CD4-positive, alpha-beta memory T cell (primary cell): Measurements from ENCODE around the gene MPO. TPM values are rescaled to one million over a fixed set of nuclear protein-coding genes. Genes with fewer than 3 reads are reported as not detected.
A peak's percentile ranks its signal among the peaks of the same experiment; 100 is the strongest.

Source experiments
- CTCF ChIA-PET: fragments of 350-600 bp; sonication (Branson Sonifier 250); formaldehyde crosslinking; loops from one replicate; lab custom pipeline; 2021; ENCODE audit warnings: inconsistent platforms; ENCODE audit not compliant: partially characterized antibody; lab: Charles Lee
- POLR2A ChIA-PET: fragments of 350-600 bp; sonication (Branson Sonifier 250); formaldehyde crosslinking; loops from one replicate; lab custom pipeline; 2021; ENCODE audit not compliant: partially characterized antibody; lab: Charles Lee
- DNase-seq, 5 donors: peaks; one replicate each; pipeline versions ENCODE4 v3.0.0 to v3.0.0-alpha.2; 2020 to 2022; ENCODE audit warnings: mixed read lengths in 1 of 5
- H3K27ac ChIP-seq: one replicate; pipeline ENCODE4 v1.7.0; 2013; ENCODE audit warnings: low read depth, low read length
- H3K27me3 ChIP-seq: 2 replicates; pipeline ENCODE4 v1.7.0; 2013; ENCODE audit warnings: mild to moderate bottlenecking, low read length, moderate library complexity; ENCODE audit not compliant: insufficient read depth
- H3K36me3 ChIP-seq: 2 replicates; pipeline ENCODE4 v1.7.0; 2013; ENCODE audit warnings: mild to moderate bottlenecking, low read length, moderate library complexity; ENCODE audit not compliant: insufficient read depth
- H3K4me1 ChIP-seq: 2 replicates; pipeline ENCODE4 v1.7.0; 2013; ENCODE audit warnings: mild to moderate bottlenecking, low read length, moderate library complexity; ENCODE audit not compliant: insufficient read depth
- H3K4me3 ChIP-seq, 2 donors: one replicate each; pipeline ENCODE4 v1.7.0; 2013; ENCODE audit warnings: low read length in 2 of 2, mild to moderate bottlenecking in 1 of 2
- H3K9me3 ChIP-seq, 2 donors: one replicate each; pipeline ENCODE4 v1.7.0; 2013; ENCODE audit warnings: low read length in 2 of 2, control low read depth in 1 of 2; ENCODE audit not compliant: control insufficient read depth in 1 of 2
- H3K27ac Mint-ChIP-seq, 7 donors: one replicate each; pipeline ENCODE4 v1.8.0; 2020 to 2021; ENCODE audit warnings: mixed read lengths in 7 of 7, mild to moderate bottlenecking in 6 of 7, inconsistent platforms in 3 of 7, moderate library complexity in 3 of 7
- H3K27me3 Mint-ChIP-seq, 2 donors: one replicate each; pipeline ENCODE4 v1.8.0; 2020 to 2021; ENCODE audit warnings: mixed read lengths in 2 of 2
- H3K36me3 Mint-ChIP-seq, 2 donors: one replicate each; pipeline ENCODE4 v1.8.0; 2020 to 2021; ENCODE audit warnings: mixed read lengths in 2 of 2, inconsistent platforms in 1 of 2, mild to moderate bottlenecking in 1 of 2
- H3K4me1 Mint-ChIP-seq, 4 donors: one replicate each; pipeline ENCODE4 v1.8.0; 2020 to 2021; ENCODE audit warnings: mixed read lengths in 4 of 4, mild to moderate bottlenecking in 1 of 4
- H3K4me3 Mint-ChIP-seq, 8 donors: one replicate each; pipeline ENCODE4 v1.8.0; 2020 to 2021; ENCODE audit warnings: mixed read lengths in 8 of 8, mild to moderate bottlenecking in 7 of 8, moderate library complexity in 6 of 8, inconsistent platforms in 3 of 8
- H3K9me3 Mint-ChIP-seq, 8 donors: one replicate each; pipeline ENCODE4 v1.8.0; 2020 to 2021; ENCODE audit warnings: mixed read lengths in 8 of 8, mild to moderate bottlenecking in 5 of 8, inconsistent platforms in 3 of 8, moderate library complexity in 1 of 8
- intact Hi-C: fragments of 100-400 bp; cut with micrococcal nuclease; formaldehyde crosslinking; loops from one replicate; pipeline ENCODE4 v1.15.1; 2023
- polyA plus RNA-seq, 2 donors: library from polyadenylated mRNA; unstranded; fragments of 300-500 nt; fragmentation: Illumina TruSeq; gene quantifications; one replicate each; pipeline ENCODE4 v1.2.3, GENCODE V29; 2021
- total RNA-seq, 2 experiments: library from RNA; stranded (reverse); gene quantifications; one replicate each; pipeline ENCODE4 v1.2.3, GENCODE V29; 2021

Gene MPO
- total and polyA plus RNA-seq, 4 experiments from 2014 or later = not detected

- H3K36me3 Mint-ChIP-seq = no peaks in the 10 kb centered on the region
- CTCF ChIA-PET = interaction anchor here (1.4 kb wide), 1 partner anchor 24 kb away, joined by 3 read pairs; no protein-coding TSS in a partner anchor
- no peaks in the 10 kb centered on the region for H3K4me1 ChIP-seq
- H3K4me3 Mint-ChIP-seq = no peak overlapping the region
- intact Hi-C loops = no loop called here
- no peaks in the 10 kb centered on the region for H3K27me3 ChIP-seq
- POLR2A ChIA-PET = no interaction called here
- no peaks in the 10 kb centered on the region for H3K36me3 ChIP-seq
- no peak overlapping the region for H3K27ac ChIP-seq
- no peaks in the 10 kb centered on the region for H3K9me3 Mint-ChIP-seq
- no peak for DNase-seq
- no peaks in the 10 kb centered on the region for H3K9me3 ChIP-seq
- H3K27me3 Mint-ChIP-seq = peaks cover 2 to 22% of the 10 kb centered on the region in 2 donors
- H3K4me1 Mint-ChIP-seq = peaks cover 0 to 4% (median 2%) of the 10 kb centered on the region in 4 donors
- no peak overlapping the region for H3K4me3 ChIP-seq
- no peak overlapping the region for H3K27ac Mint-ChIP-seq
Observed at GRCh38 chr17:58279736-58280479, 827 bp downstream of the MPO start.

DNA sequence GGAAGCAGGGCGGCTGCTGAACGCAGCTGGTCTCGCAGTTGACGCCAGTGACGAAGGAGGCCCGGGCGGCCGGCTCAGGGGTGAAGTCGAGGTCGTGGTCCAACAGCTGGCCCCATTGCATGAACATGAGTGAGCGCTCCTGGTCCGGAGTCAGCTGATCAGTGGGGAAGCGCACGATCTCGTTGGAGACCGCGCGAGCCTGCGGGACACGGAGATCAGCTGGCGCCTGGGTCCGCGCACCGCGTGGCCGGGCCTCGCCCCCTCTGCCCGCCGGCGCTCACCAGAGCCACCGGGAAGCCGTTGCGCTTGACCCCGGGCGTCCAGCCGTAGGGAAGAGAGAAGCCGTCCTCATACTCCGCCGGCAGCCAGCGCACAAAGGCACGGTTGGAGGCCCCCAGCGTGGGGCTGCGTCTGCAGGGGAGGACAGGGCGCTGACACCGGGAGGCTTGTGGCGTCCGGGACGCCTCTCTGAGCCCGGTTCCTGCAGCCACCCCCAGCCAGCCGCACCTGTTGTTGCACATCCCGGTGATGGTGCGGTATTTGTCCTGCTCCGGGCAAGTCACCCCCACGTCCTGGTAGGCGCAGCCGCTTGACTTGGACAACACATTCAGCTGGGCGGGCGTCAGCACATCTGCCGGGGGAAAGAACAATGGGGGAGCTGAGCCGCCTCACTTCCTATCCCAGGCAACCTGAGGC is 1.6 kb downstream of the MPO start:
- Mint-ChIP-seq H3K4me3 (no peak overlapping the region), H3K36me3 (no peaks in the 10 kb centered on the region), H3K9me3 (no peaks in the 10 kb centered on the region), H3K4me1 (peaks cover 0 to 4% (median 2%) of the 10 kb centered on the region in 4 donors), H3K27me3 (peaks cover 2 to 21% of the 10 kb centered on the region in 2 donors), H3K27ac (no peak overlapping the region)
- ChIA-PET CTCF (no interaction called here), POLR2A (no interaction called here)
- Histone ChIP-seq H3K27me3 (no peaks in the 10 kb centered on the region), H3K4me3 (no peak overlapping the region), H3K9me3 (no peaks in the 10 kb centered on the region), H3K27ac (no peak overlapping the region), H3K4me1 (no peaks in the 10 kb centered on the region), H3K36me3 (no peaks in the 10 kb centered on the region)
- no peak for DNase-seq
- intact Hi-C loops = no loop called here

DNA sequence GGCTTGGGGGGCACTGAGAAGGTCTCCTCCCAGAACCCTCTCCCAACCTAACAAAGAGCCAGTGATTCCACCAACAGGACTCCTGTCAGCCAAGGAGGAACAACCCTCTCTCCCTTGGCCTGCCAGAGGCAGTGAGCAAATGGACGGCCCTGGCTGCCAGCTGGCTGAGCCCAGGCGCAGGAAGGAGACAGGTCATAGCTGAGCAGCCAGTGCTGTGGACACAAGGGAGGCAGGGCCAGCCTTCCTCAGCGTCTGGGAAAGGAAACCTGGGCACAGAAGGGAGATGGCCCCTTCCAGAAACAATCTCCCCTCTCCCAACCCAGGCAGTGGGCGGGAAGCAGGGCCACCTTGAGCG is 2.1 kb downstream of the MPO start:
- POLR2A ChIA-PET = no interaction called here
- Histone ChIP-seq H3K4me1 (no peaks in the 10 kb centered on the region), H3K4me3 (no peak overlapping the region), H3K27me3 (no peaks in the 10 kb centered on the region), H3K27ac (no peak overlapping the region), H3K9me3 (no peaks in the 10 kb centered on the region), H3K36me3 (no peaks in the 10 kb centered on the region)
- intact Hi-C loops = no loop called here
- Mint-ChIP-seq H3K4me3 (no peak overlapping the region), H3K27me3 (peaks cover 2 to 20% of the 10 kb centered on the region in 2 donors), H3K27ac (no peak overlapping the region), H3K4me1 (peaks cover 0 to 4% (median 3%) of the 10 kb centered on the region in 4 donors), H3K9me3 (no peaks in the 10 kb centered on the region), H3K36me3 (no peaks in the 10 kb centered on the region)
- CTCF ChIA-PET = no interaction called here
- no peak for DNase-seq

GRCh38 chr17:58277802-58278595 is 2.7 kb downstream of the MPO start:
- no peaks in the 10 kb centered on the region for H3K4me1 ChIP-seq
- ChIA-PET CTCF (interaction anchor here (1.0 kb wide), 1 partner anchor 10 kb away, joined by 3 read pairs; no protein-coding TSS in a partner anchor), POLR2A (no interaction called here)
- no peaks in the 10 kb centered on the region for H3K9me3 ChIP-seq
- no peaks in the 10 kb centered on the region for H3K27me3 ChIP-seq
- no peak overlapping the region for H3K4me3 Mint-ChIP-seq
- H3K36me3 Mint-ChIP-seq = no peaks in the 10 kb centered on the region
- no peak overlapping the region for H3K27ac Mint-ChIP-seq
- intact Hi-C loops = loop anchor here (1.0 kb wide), 1 partner anchor 139 kb away; the partner anchor contains the start of gene RNF43
- H3K4me1 Mint-ChIP-seq = peaks cover 0 to 4% (median 3%) of the 10 kb centered on the region in 4 donors
- DNase-seq = no peak
- no peaks in the 10 kb centered on the region for H3K9me3 Mint-ChIP-seq
- peaks cover 5 to 15% of the 10 kb centered on the region in 2 donors for H3K27me3 Mint-ChIP-seq
- no peak overlapping the region for H3K27ac ChIP-seq
- no peaks in the 10 kb centered on the region for H3K36me3 ChIP-seq
- no peak overlapping the region for H3K4me3 ChIP-seq

- peaks cover 5 to 15% of the 10 kb centered on the region in 2 donors for H3K27me3 Mint-ChIP-seq
- Histone ChIP-seq H3K4me3 (no peak overlapping the region), H3K27ac (no peak overlapping the region), H3K36me3 (no peaks in the 10 kb centered on the region), H3K27me3 (no peaks in the 10 kb centered on the region), H3K9me3 (no peaks in the 10 kb centered on the region), H3K4me1 (no peaks in the 10 kb centered on the region)
- ChIA-PET CTCF (interaction anchor here (1.0 kb wide), 1 partner anchor 9 kb away, joined by 3 read pairs; no protein-coding TSS in a partner anchor), POLR2A (no interaction called here)
- H3K27ac Mint-ChIP-seq = peak overlapping the region in 1 of 7 donors; percentile 48
- no peaks in the 10 kb centered on the region for H3K36me3 Mint-ChIP-seq
- no peak overlapping the region for H3K4me3 Mint-ChIP-seq
- H3K4me1 Mint-ChIP-seq = peaks cover 0 to 4% (median 3%) of the 10 kb centered on the region in 4 donors
- intact Hi-C loops = loop anchor here (1.0 kb wide), 1 partner anchor 140 kb away; the partner anchor contains the start of gene RNF43
- H3K9me3 Mint-ChIP-seq = no peaks in the 10 kb centered on the region
- peak in 4 of 5 donors; percentile 10 to 15 (median 12) for DNase-seq
Observed at GRCh38 chr17:58277107-58277801, 3.5 kb downstream of the MPO start.

DNA sequence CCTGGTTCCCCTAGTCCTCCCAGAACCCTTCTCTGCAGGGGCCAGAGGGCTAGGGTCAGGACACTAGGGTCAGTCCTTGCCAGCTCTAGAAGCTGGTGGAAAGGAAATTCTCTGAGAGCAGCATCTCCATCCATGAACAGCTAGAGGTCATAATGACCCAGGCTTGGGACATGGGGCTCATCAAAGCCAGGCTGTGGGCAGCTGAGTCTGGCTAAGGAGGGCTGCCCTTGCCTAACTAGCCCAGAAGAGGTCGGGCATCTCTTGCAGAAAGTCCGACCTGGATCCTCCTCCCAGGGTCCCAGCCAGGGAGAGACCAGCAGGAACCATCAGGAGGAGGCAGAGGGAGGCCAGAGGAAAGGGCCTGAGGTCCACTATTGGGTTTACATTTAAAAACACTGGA is 4.3 kb downstream of the MPO start:
- H3K9me3 Mint-ChIP-seq = no peaks in the 10 kb centered on the region
- no peak overlapping the region for H3K27ac Mint-ChIP-seq
- Histone ChIP-seq H3K27me3 (no peaks in the 10 kb centered on the region), H3K36me3 (no peaks in the 10 kb centered on the region), H3K4me1 (no peaks in the 10 kb centered on the region), H3K27ac (no peak overlapping the region), H3K4me3 (no peak overlapping the region), H3K9me3 (no peaks in the 10 kb centered on the region)
- peaks cover 5 to 11% of the 10 kb centered on the region in 2 donors for H3K27me3 Mint-ChIP-seq
- peaks cover 0 to 4% (median 3%) of the 10 kb centered on the region in 4 donors for H3K4me1 Mint-ChIP-seq
- ChIA-PET CTCF (interaction anchor here (1.2 to 1.4 kb wide), 2 partner anchors 29 to 141 kb away, joined by 3 read pairs; partner anchors contain the start of gene RNF43), POLR2A (no interaction called here)
- no peaks in the 10 kb centered on the region for H3K36me3 Mint-ChIP-seq
- no peak overlapping the region for H3K4me3 Mint-ChIP-seq
- intact Hi-C loops = no loop called here
- DNase-seq = no peak
